Activated CD4-positive, alpha-beta T cell treated with anti-CD3 and anti-CD28 coated beads for 24 hours (primary cell): ENCODE measurements around the gene DAPP1.

ENCODE experiments used
- DNase-seq, 2 donors: peaks; one replicate each; pipeline ENCODE4 v3.0.0-alpha.2; 2020; ENCODE audit warnings: low read depth in 2 of 2

DAPP1 gene

DNA sequence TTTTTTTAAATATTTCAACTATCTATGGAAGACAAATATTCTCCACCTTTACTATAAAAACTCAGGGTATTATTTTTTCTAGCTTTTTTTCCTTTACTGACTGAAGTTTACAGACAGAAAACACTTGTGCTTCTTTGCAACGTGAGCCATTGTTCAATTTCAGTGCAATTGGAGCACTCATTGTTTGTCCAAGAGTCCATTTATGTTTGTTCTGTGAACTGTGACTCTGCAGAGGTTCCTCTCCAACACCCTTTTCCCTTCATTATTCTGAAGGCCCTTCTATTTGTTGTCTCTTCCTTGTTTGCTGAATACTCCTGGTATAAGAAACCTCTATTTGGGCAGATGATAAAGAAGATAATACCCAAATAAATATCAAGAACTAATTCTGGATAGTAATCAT, 37.4 kb downstream of the DAPP1 start:
- DNase-seq, result no peak

DNA sequence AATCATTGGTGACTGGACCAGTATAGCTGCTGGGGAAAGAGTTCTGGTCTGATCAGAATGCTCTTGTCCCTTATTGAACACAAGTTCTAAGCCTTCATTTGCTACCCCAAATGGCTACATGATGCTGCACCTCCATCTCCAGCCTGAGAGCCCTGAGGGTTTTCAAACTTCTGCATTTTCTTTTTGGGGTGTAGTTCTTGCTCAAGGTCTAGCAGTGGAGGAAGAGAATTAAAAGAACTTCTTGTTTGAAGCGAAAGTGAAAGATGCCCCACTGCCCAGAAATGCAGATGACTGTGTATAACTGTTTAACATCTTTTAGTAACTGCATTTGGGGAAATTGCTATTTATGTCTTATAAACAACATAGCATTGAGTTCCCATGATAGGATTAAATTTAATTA, 39.1 kb downstream of the DAPP1 start:
- no peak for DNase-seq

DNA sequence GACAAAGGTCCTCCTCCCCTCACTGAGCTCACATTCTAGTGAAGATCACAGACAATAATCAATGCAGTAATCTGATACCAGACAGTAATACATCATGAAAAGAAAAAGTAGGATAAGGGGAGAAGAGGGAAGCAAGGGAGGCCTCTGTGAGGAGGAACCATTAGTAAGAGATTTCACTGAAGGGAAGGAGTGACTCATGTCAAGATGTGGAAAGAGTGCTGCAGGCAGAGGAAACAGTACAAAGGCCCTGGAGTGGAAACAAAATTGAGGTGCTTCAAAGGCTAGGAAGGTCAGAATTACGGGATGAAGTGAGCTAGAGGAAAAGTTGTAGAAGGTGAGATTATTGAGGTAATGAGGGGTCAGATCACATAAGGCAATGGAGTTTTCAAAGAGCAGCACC, 39.5 kb downstream of the DAPP1 start:
- DNase-seq, result no peak

DNA sequence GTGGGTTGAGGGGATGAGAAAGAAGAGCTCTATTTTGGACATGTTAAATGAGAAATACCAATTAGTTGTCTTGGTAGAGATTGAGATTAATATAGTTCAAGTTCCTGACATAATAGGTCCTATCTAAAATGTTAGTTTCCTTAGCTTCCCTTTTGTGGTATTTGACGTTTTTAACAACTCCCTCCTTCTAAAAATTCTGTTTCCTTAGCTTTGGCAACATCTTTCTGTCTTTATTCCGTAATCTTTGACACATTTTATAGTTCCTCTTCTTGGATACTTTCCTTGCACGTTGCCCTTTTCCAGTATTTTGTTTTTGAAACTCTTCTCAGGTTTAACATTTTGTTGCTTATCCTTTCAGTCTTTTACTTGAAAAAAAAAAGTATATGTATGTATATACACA, 40.7 kb downstream of the DAPP1 start:
- no peak for DNase-seq

GRCh38 chr4:99859618-99860017, 43.0 kb downstream of the DAPP1 start:
- no peak for DNase-seq

DNA sequence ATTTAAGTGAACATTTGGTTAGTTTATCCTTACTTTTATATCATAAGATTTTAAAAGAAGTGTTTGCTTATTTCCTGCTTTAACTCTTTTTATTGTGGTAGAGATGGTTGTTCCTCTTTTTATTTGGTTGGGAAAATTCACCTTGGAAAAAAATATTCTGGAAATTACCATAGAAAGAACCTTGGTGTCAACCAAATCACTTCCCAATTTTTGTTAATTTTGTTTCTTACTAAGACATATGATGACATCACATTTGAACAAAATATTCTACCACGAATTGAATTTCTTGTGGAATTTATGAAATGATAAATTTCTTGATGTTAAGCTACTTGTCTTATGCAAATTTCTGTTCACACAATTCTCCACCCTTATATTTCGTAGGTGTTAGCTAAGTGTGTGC, 43.9 kb downstream of the DAPP1 start:
- no peak for DNase-seq

GRCh38 chr4:99861120-99861905, 44.7 kb downstream of the DAPP1 start:
- DNase-seq, result no peak

- no peak for DNase-seq
These were observed 47.2 kb downstream of the DAPP1 start for GRCh38 chr4:99863804-99864203.

DNA sequence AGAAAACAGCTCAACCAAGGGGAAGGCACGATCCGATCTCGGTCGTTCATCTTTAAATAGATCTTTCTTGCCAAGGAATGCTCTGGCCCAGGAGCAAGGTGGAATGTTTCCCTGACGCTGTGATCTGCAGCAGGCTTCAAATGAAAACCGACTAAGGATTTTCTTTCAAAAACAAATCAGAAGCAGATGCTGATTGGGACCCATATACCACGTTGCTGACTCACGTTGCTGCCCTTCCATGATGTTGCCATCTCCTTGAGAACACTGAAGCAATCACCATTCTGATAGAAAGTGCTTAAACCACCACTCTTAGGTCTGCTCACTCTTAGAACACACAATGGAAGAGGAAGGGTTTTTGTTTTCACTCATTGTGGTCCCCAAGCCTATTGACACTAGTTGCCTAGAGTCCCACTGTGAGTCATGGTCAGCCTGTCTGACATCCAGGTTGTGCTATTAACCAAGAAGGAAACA, 51.5 kb downstream of the DAPP1 start:
- DNase-seq, result no peak

GRCh38 chr4:99872570-99872969, 55.9 kb downstream of the DAPP1 start:
- no peak for DNase-seq

DNA sequence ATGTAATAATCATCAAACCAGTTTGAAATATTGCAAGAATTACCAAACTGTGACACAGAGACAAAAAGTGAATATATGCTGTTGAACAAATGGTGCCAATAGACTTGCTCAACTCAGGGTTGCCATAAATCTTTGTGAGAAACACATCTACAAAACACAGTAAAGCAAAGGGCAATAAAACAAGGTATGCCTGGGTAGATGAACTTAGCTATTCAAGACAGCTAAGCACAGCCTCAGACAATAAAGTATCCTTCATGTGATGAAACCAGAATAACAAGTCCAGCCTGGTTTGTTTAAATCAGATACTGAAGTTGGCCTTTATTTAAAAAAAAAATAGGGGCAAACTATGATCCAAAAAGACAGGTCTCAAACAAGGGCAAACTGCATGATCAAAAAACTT, 58.4 kb downstream of the DAPP1 start:
- DNase-seq, result no peak

GRCh38 chr4:99876946-99877345, 60.3 kb downstream of the DAPP1 start:
- no peak for DNase-seq

- DNase-seq, result no peak
These were observed 62.0 kb downstream of the DAPP1 start for GRCh38 chr4:99878604-99879003.

- DNase-seq, result no peak
These were observed 62.8 kb downstream of the DAPP1 start for GRCh38 chr4:99879458-99879857.

GRCh38 chr4:99885063-99885664, 68.5 kb downstream of the DAPP1 start:
- DNase-seq, result no peak

DNA sequence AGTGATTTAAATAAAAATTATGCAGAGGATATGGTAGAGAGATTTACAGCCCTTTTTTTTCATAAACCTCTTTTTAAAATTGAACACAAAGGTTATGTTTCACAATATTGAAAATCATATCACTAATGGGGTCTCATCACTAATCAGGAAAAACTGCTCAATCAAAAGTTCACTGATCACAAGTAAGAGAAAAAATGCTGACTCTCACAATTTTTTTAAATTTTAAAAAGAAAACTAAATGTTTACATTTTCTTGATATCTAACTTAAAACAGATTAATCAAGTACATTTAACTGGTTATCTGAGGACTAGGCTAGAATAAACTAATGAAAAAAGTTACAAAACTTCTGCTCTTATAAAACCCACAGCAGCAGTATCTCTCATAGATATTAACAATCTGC, 69.1 kb downstream of the DAPP1 start:
- no peak for DNase-seq

GRCh38 chr4:99886146-99886545, 69.5 kb downstream of the DAPP1 start:
- no peak for DNase-seq

GRCh38 chr4:99887837-99888236, 71.2 kb downstream of the DAPP1 start:
- DNase-seq, result no peak

GRCh38 chr4:99891351-99891750, 74.7 kb downstream of the DAPP1 start:
- no peak for DNase-seq

DNA sequence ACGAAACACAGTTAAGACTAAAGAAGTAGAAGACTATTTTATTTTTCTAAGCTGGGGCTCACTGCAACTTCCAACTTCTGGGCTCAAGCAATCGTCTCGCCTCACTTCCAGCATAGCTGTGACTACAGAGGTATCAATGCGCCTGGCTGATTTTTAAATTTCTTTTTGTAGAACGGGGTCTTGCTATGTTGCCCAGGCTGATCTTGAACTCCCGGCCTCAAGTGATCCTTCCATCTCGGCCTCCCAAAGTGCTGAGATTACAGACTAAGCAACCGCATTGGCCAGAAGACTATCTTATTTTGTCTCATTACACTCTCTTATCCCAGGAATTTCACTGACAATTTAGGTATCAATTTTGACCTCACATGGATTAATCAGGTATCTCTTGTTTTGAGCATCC, 76.4 kb downstream of the DAPP1 start:
- DNase-seq, result no peak

DNA sequence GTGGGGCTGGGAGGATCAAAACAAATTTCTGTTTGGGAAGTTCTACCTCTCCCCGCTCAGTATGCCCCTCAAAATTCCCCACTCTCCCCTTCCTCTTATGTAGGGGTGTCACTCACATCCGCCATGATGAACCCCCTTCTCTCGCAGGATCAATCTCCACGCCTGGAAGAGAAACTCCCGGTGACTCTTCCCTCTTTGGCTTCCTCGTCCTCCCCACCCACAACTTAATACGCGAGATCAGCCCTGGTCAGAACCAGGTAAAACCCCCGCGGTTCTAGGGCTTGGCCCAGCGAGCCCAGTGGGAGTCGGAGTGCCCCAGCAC, 77.2 kb downstream of the DAPP1 start:
- DNase-seq, result no peak

DNA sequence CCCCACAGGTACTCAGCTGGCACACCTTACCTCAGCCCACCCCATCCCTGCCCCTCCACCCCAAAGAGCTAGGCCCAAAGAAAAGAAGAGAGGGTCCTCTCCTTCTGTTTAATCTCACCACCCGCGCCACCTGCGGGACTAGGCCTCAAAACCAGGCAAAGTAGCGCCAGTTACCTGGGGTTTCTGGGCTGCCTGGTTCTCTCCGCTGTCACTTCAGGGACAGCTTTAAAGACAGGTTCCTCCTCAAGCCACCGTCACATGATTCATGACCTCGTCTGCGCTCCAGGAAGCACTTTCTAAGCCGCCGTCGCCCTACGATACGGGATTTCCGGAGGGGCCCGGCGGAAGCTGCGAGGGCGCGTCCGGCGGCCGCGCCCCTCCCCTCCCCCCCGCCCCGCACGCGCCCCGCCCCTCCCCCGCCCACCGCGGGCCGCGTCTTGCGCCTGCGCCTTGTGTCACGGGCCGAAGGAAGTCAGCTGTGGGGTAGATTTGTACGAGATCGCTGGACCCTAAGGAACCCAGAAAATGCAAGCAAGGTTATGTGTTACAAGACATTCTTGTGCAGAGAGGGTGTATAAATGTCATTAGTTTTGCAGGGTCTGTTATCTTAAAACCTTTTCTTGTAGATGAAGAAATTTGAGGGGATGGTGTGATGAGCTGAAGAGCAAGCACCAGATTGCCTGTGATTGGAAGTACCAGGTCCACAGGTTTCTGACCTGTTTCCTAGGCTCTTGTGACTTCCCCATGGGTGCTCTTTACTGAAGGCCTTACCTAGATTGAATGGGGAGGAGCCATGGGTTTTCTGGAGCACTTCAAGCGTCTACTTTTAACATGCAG, 77.8 kb downstream of the DAPP1 start, which contains the start of gene LAMTOR3:
Gene LAMTOR3, minus strand, starts transcription at position 267 of the 837 bp plus-strand sequence. CDS start 464 bp downstream, outside the sequence.
- peak; percentile 71 to 76 for DNase-seq

GRCh38 chr4:99894998-99895397, 78.4 kb downstream of the DAPP1 start:
- no peak for DNase-seq
